Lower lobe of right lung (tissue), 2 donors: ENCODE measurements around the gene SMS. TPM values are rescaled to one million over a fixed set of nuclear protein-coding genes. Genes with fewer than 3 reads are reported as not detected.

ENCODE experiments used
- ATAC-seq, 2 donors: fragments of 200-7000 bp; cut with Tn5 transposase; one replicate each; pipeline ENCODE4 v1.9.1; 2020 to 2022; ENCODE audit warnings: mild to moderate bottlenecking in 2 of 2, moderate library complexity in 2 of 2
- DNase-seq: peaks from one replicate; pipeline ENCODE4 v3.0.0-alpha.2; 2020
- H3K27ac ChIP-seq: fragments of 200-600 bp; one replicate; pipeline ENCODE4 v1.8.0; 2022
- H3K27me3 ChIP-seq: fragments of 200-600 bp; one replicate; pipeline ENCODE4 v1.8.0; 2022; ENCODE audit warnings: low read depth
- H3K36me3 ChIP-seq: fragments of 200-600 bp; one replicate; pipeline ENCODE4 v1.8.0; 2022; ENCODE audit warnings: mild to moderate bottlenecking
- H3K4me1 ChIP-seq: fragments of 200-600 bp; one replicate; pipeline ENCODE4 v1.8.0; 2022
- H3K4me3 ChIP-seq: fragments of 200-600 bp; one replicate; pipeline ENCODE4 v1.8.0; 2022; ENCODE audit warnings: mild to moderate bottlenecking
- H3K9me3 ChIP-seq: fragments of 200-600 bp; one replicate; pipeline ENCODE4 v1.8.0; 2022
- CTCF ChIP-seq: fragments of 200-600 bp; IDR thresholded peaks from one replicate; pipeline ENCODE4 v1.8.0; 2022; ENCODE audit warnings: antibody characterized with exemption, mild to moderate bottlenecking
- intact Hi-C: fragments of 100-400 bp; cut with DNase I; formaldehyde crosslinking; loops from one replicate; pipeline ENCODE4 v1.11.0; 2022
- total RNA-seq: library from RNA; stranded (reverse); fragmentation: NEBNext Ultra II Directional; extraction: Animal tissue kit (Norgen Biotek cat#: 25700); gene quantifications from one replicate; pipeline ENCODE4 v1.2.1, GENCODE V29; 2021
- donor health status: DM: no; HTN: yes; CAD: no; lungs with severe emphysema.

SMS gene
- total RNA-seq, 1 donor from 2014 or later = 53.7 TPM

- peaks cover 3% of the 10 kb centered on the region for H3K36me3 ChIP-seq
- H3K27me3 ChIP-seq = no peaks in the 10 kb centered on the region
- TF ChIP-seq CTCF = no peak
- H3K27ac ChIP-seq = no peak overlapping the region
- DNase-seq (no peak), ATAC-seq (no peak)
- H3K4me1 ChIP-seq = no peaks in the 10 kb centered on the region
- intact Hi-C loops = no loop called here
- H3K4me3 ChIP-seq = no peak overlapping the region
- no peaks in the 10 kb centered on the region for H3K9me3 ChIP-seq
Measured at GRCh38 chrX:21990832-21991231, 50.3 kb downstream of the SMS start.

- H3K36me3 ChIP-seq = peaks cover 3% of the 10 kb centered on the region
- DNase-seq (no peak), ATAC-seq (no peak)
- TF ChIP-seq CTCF = no peak
- no peak overlapping the region for H3K4me3 ChIP-seq
- no peak overlapping the region for H3K27ac ChIP-seq
- no peaks in the 10 kb centered on the region for H3K9me3 ChIP-seq
- H3K4me1 ChIP-seq = no peaks in the 10 kb centered on the region
- H3K27me3 ChIP-seq = no peaks in the 10 kb centered on the region
- intact Hi-C loops = no loop called here
Measured at GRCh38 chrX:21991504-21991903, 51.0 kb downstream of the SMS start.

- TF ChIP-seq CTCF = no peak
- Histone ChIP-seq H3K9me3 (no peaks in the 10 kb centered on the region), H3K4me1 (no peaks in the 10 kb centered on the region), H3K27me3 (no peaks in the 10 kb centered on the region), H3K36me3 (no peaks in the 10 kb centered on the region), H3K27ac (peak overlapping the region; percentile 36), H3K4me3 (no peak overlapping the region)
- ATAC-seq = peak; percentile 53 to 86
- intact Hi-C loops = no loop called here
- DNase-seq = peak; percentile 60
Measured at GRCh38 chrX:21993265-21993664, 52.8 kb downstream of the SMS start.

GRCh38 chrX:21996872-21997455 is 56.5 kb downstream of the SMS start:
- no peak for TF ChIP-seq CTCF
- H3K4me3 ChIP-seq = no peak overlapping the region
- intact Hi-C loops = no loop called here
- H3K27ac ChIP-seq = no peak overlapping the region
- ATAC-seq = peak; percentile 73 to 82
- DNase-seq = no peak
- no peaks in the 10 kb centered on the region for H3K36me3 ChIP-seq
- H3K9me3 ChIP-seq = no peaks in the 10 kb centered on the region
- no peaks in the 10 kb centered on the region for H3K27me3 ChIP-seq
- H3K4me1 ChIP-seq = no peaks in the 10 kb centered on the region

- intact Hi-C loops = no loop called here
- Histone ChIP-seq H3K4me3 (no peak overlapping the region), H3K27ac (no peak overlapping the region), H3K27me3 (no peaks in the 10 kb centered on the region), H3K9me3 (no peaks in the 10 kb centered on the region), H3K36me3 (no peaks in the 10 kb centered on the region), H3K4me1 (no peaks in the 10 kb centered on the region)
- no peak for ATAC-seq
- no peak for TF ChIP-seq CTCF
- DNase-seq = no peak
Measured at GRCh38 chrX:21998037-21998436, 57.5 kb downstream of the SMS start.
